Stimulated activated CD8-positive, alpha-beta memory T cell treated with anti-CD3 and anti-CD28 coated beads, Interleukin-4, amount 100 ng/mL, for 1 hour (primary cell): ENCODE results near the gene RPL38.

Source experiments
- DNase-seq, 2 donors: peaks; one replicate each; pipeline ENCODE4 v3.0.0-alpha.2; 2020; ENCODE audit warnings: low read depth in 2 of 2, low spot score in 1 of 2

RPL38 gene

DNA sequence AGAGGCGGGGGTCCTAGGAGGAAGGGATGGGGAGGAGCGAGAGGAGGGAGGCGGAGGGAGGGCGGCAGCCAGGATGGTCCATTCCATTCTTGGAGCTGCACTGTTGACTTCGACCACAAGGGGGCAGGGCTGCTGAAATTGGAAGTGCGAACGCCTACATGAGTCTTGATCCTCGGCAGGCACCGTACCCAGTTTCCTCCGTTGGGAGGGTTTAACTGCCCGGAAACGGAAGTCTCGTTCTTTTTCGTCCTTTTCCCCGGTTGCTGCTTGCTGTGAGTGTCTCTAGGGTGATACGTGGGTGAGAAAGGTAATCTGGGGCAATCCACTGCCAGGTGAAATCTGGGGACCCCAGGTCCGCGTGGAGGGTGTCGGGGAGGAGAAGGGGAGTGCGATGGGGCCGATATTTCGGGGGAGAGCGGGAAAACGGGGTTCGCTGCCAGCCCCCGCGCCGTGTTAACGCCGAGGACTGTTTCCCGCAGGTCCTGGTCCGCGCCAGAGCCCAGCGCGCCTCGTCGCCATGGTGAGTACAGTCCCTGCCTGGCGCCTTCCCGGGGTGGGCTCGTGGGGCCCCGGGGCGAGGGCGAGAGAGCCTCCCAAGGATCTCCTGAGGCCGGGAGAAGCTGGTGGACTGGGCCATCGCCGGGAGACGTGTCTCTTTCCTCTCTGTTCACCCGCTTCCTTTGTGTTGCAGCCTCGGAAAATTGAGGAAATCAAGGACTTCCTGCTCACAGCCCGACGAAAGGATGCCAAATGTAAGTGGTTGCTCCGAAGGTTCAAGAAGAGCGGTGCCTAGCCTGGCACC lies at the start of gene RPL38:
TSS of gene RPL38 (plus strand) at position 240 of the 802 bp plus-strand sequence. CDS start at position 518, 278 bp downstream.
- peak; percentile 91 to 92 for DNase-seq

DNA sequence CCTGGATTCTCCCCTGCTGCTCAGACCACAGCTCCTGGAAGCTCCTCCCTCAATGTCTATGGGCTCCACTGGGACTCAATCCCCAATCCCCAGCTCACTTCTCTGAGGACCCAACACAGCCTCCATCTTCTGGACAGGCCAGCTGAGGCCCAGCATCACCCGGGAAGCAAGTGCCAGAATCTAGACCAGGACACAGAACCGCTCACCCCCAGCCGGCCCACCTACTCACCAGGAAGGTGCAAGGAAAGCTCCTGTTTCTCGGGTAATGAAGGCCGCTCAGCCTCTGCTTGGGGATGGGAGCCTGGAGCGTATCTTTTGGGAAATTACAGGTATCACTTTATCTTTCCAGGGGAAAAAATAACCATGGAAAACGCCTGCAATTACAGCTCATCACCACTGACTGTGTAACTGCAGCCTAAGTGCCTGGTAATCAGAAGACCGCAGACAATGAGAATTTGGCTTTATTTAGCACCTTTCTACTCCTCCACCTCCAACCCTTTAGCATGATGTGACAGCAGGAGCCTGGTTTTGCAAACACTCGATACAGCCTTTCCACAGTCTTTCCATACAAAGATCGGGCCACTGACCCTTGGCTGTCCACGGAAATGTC lies 49.6 kb upstream of the RPL38 start:
- DNase-seq = no peak

DNA sequence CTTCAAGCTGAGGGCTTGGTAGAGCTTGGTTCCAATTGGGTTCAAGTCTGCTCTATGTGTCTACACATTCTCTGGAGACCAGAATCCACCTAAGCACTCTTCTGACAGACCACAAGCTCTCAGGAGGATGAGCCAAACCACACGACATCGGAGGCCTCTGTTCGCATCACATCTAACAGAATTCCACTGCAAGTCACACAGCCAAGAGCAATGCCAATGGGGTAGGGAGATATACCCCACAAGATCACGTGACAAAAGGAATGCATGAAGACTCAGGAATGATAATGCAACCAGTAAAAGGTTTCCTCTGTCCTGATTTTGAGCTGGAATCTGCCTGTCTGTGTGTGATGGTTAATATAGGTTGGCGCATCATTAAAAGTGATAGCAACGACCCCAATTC lies 46.6 kb upstream of the RPL38 start:
- no peak for DNase-seq

DNA sequence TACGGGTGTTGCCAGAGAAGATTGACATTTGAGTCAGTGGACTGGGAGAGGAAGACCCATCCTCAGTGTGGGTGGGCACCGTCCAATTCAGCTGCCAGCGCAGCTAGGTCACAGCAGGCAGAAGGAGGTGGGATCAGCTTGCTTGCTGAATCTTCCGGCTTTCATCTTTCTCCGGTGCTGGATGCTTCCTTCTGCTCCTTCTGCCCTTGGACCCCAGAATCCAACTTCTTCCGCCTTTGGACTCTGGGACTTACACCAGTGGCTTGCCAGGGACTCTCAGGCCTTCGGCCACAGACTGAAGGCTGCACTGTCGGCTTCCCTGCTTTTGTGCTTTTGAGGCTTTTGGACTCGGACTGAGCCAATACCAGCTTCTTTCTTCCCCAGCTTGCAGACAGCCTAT lies 46.1 kb upstream of the RPL38 start:
- no peak for DNase-seq

DNA sequence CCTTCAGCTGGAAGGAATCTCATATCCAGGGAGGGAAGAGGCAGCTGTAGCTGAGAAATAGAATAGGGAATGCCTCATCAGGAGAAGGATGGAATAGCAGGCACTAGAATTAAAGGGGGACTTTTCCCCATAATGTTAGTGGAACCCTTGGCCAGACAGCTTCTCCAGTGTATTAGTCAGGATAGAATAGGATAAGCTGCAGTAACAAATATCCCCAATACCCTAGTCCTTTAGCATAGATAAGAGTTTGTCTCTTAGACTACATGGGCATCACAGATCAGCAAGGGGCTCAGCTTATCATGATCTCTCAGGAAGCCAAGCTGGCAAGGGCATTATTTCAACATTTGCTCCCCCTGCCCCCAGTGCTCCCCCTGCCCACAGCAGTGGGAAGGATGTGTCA lies 44.7 kb upstream of the RPL38 start:
- no peak for DNase-seq

DNA sequence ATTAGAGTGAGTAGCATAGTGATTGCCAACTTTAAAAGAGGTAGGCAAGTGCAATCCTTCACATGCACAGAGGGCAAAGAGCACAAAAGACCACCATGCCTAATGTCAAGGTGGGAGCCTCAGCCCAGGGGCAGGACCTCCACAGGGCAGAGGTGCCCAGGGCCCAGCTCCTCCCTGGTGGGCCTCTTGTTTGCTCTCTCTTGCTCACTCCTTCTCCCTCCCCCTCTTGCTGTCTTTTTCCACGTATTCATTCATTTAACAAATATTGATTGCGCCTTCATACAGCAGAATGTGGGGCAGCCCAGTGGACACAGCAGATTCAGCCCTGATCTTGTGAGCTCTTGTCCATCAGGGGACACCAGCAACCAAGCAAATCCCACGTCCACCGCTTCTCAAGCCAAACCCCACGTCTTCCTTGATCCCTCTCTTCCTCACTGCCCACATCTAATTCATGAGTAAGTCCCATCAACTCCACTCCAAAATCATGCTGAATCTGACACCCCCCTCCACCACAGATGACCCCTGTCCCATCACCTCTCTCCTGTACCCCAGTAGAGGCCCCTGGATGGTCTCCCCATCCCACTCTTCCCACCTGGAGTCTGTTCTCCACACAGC lies 44.1 kb upstream of the RPL38 start:
- DNase-seq = no peak

DNA sequence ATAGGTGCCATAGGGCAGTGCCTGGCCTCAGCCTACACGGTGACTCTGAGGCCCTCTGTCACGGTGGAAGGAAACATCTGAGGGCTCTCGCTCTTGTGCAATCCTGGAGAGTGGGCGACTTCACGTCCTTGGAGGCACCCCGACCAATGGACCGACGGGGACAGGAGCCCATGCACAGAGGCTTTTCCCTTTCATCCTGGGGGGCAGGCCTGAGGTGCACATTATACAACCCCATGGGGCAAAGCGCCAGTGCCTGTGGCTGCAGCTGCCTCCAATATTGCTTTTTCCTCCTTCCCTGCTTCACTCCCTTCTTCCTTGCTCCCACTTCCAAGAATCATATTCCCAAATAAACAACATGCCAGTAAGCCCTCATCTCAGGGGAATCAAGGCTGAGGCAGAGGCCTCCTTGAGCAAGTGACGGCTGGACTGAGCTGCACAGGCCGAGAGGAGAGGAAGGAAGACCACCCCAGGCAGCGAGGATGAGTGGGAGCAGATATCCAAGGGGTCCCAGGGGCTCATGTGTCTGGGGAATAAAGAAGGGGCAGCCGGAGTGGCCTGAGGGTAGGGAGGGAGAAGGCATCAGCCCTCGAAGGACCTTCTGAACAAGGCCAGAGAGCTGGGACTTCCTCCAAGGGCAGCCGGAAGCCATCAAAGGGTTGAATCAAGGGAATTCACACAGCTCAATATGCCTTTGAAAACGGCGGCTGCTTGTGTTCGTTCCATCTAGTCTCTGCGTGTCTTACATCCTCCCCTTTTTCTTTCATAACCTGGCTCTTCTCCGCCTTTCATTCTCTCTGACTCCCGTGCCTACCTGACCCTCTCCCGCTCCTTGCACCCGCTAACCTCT lies 42.6 kb upstream of the RPL38 start:
- DNase-seq = no peak

DNA sequence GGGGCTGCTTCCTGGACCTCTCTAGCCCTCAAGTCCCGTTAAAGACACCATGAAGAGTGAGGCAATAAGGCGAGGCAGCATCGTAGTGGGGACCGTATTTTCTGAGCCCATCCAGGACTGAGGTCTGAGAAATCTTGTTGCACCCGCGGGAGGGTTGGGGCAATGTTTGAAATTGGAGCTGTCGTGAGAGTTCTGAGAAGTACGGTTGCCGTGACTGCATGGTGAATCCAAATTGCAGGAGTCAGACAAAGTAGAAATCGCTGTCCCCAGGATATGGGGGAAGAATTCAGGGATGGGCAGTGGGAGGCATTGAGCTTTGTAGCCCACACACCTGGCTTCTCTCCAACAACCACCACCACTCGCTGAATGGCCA lies 42.0 kb upstream of the RPL38 start:
- no peak for DNase-seq

DNA sequence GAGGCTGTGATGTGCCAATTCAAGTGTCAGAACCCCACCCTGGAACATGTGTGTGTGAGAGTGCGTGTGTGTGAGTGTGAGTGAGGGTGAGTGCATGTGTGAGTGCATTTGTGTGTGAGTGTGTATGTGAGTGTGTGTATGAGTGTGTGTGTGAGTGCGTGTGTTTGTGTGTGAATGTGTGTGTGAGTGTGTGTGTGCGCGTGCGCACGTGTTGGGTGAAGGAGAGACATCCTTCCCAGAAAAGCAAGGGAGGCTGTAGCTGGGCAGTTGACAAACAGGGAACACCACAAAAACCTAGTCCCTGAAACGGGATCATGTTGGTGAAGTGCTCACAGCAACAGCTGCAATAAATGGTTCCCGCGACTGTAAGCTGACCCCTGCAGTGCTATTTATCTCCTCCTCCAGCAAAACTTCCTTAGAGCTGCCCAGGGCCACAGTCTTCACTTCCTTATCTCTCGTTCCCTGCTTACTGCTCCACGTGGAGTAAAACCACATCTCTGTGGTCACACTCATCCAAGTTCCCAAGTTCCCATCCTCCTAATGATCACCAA lies 40.1 kb upstream of the RPL38 start:
- no peak for DNase-seq

DNA sequence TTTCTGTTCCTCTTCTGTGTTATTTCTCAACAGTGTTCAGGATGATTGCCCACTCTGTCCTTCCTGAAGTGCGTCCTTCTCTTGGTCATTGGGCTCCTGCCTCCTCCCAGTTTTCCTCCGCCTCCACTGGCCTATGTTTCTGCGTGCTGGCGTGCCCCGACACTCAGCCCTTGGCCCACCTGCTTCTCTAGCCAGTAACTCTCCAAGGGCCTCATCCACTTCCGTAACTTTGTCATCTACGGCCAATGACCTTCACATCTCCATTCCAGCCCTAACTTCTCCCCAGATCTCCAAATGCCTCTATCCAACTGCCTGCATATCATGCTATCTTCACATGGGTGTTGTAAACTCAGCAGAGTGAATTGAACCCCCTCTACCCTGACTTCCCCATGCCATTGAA lies 39.6 kb upstream of the RPL38 start:
- DNase-seq = no peak

DNA sequence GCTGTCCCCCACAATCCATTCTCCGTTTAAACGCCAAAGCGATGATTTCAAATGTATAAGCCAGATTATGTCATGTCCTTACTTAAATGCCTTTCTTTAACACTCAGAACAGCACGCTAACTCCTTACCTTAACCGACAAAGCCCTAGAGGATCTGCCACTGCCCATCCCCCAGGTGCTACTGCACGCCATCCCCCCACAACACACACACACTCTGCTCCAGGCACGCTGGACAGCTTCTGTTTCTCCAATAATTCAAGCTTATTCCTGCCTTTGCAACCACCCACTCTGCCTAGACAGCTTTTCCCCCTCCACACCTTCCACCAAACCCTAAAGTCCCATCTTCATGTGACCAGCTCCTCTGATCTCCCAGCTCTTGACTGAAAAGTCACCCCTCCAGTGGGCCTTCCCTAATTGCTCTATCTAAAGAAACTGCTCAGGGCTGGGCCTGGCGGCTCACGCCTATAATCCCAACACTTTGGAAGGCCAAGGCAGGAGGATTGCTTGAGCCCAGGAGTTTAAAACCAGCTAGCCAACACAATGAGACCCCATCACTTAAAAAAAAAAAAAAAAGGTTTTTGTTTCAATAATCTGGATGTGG lies 38.9 kb upstream of the RPL38 start:
- DNase-seq = no peak

DNA sequence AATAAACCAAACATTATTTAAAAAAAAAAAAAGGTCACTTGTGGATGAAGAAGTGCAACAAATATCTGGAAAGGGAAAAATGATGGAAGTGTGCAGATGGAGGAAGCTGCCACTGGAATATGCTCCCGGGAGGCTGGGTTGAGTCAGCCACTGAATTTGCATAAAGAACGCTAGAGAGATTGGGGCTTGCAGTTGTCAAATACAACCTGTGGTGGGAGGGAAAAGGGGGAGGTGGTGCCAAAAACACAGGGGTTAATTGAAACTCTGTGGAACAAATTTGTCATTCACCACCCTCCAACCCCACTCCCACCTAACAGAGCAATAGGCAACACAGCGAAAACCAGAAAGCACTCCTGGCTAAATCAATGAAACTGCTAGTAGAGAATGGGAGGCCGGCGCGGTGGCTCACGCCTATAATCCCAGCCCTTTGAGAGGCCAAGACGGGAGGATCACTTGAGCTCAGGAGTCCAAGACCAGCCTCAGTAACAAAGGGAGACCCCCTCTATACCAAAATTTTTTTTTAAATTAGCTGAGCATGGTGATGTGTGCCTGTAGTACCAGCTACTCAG lies 37.6 kb upstream of the RPL38 start:
- no peak for DNase-seq

DNA sequence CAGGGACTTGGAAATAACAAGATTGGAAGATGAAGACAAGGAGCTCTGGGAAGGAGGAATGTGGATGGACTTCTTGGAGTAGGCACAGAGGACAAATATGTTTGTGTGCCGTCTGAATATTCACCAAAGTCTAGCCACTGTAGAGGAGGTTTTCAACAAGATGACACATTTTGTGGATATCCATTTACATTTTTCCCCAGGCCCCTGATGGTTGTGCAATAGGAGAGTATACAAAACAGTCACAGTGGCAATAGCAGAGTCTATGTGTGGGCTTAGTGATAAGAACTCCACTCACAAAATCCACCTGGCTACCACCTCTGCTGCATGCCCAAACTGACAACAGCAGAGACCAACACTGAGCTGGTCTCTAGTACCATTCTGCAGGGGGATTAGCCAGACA lies 32.6 kb upstream of the RPL38 start:
- DNase-seq = no peak

DNA sequence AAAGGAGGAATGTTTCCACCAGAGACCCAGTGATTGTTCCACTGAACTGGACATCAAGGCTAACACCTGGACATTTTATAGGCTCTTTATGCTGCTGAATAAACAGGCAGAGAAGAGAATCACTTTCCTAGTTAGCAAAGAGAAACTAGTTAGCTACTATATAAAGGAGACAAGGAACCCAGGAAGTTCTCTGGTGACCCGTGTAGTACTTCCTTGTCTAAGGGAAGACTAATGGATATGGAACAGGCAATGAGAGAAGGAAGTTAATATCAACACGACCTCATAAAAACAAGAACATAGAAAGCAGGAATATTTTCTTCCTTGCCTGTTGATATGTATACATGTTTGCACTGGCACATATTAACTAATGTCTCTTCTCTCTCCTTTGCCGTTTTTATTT lies 30.8 kb upstream of the RPL38 start:
- DNase-seq = no peak

DNA sequence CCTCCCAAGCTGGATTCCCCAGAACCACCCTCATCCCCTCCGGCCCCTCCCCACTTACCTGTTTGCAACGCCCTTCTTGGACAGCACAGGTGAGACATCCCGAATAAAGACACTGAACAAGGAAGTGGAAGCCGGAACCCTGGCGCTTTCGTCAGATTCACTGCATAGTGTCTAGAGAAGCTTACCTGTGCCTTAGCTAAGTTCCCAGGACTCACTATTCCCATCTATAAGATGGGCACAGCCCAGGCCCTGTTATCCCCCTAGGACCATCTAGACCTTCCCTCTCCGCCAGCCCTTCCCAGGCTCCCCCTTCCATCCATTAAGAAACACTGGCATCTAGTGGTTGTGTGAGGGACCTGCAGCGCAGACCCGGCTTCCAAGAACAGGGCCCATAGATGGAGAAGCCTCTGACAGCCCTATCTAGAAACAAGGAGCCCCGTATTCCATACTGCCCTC lies 26.9 kb upstream of the RPL38 start:
- peak in 1 of 2 donors; percentile 16 for DNase-seq

DNA sequence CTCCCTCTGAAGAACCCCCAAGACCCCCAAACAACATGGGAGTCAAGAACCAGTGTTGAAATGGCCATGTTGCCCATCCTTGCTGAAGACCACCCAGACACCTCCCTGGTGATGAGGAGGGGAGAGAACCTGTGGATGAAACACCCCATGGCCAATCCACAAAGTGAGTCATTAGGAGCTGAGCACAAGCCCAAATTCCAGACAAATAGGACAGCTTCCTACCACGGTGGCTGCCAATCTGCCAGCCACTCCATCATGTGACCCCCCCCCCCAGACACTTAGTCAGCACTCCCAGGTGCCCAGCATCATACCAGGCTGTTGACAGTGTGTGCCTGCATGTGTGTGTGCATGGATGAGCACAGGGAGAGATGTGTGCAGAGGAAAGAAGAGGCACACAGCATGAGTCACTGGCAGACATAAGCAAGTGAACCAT lies 26.4 kb upstream of the RPL38 start:
- DNase-seq = no peak

DNA sequence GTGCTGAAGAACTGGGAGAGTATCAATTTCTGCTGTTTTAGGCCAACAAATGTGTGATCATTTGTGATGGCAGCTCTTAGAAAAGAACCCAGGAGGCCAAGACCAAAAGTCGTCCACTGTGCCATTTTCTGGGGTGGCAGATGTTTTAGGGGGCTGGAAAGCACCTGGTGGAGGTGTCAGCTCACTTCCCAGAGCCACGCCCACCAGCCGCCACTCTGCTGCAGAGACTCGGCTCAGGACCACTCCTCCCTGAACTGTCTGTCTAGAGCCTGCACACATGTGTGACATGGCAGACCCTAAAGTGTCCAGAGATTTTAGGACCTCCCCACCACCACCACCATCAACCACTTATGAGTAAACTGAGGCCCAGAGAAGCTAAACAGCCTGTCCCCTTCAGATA lies 23.9 kb upstream of the RPL38 start:
- no peak for DNase-seq

DNA sequence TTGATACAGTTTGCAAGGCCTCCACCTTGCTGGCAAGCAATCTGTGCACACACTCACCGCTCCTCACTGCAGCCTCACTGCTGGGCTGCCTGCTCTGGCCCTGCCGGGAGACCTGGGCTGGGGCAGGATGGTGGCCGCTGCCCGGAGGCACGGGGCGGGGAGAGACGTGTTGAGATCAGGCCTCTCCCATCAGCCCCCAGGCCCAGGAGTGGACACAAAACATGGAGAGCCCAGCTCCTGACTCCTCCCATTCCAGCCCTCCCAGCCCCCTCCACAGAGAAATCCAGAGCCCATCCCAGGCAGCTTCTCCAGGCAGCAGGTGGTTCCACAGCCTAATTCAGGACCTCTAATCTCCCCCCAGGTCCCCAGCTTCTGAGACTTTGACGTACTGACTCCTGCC lies 23.1 kb upstream of the RPL38 start:
- no peak for DNase-seq

DNA sequence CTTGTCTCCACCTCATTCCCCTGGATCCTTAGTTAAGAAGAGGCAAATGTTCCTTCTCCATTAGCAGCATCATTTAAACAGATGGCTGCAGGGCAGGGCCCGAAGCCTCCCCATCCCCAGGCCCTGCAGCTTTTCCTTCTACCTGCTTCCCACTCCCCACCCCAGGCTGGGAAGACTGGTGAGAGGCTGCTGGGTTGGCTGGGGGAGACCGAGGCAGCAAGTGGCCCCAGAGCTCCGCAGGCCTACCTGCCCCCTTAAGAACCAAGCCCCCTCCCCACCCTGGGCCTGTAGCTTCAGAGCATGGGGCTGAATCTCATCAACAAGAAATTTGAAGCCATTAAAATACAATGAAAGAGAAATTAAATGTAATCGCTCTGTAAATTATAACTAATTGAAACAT lies 22.1 kb upstream of the RPL38 start:
- DNase-seq = no peak

DNA sequence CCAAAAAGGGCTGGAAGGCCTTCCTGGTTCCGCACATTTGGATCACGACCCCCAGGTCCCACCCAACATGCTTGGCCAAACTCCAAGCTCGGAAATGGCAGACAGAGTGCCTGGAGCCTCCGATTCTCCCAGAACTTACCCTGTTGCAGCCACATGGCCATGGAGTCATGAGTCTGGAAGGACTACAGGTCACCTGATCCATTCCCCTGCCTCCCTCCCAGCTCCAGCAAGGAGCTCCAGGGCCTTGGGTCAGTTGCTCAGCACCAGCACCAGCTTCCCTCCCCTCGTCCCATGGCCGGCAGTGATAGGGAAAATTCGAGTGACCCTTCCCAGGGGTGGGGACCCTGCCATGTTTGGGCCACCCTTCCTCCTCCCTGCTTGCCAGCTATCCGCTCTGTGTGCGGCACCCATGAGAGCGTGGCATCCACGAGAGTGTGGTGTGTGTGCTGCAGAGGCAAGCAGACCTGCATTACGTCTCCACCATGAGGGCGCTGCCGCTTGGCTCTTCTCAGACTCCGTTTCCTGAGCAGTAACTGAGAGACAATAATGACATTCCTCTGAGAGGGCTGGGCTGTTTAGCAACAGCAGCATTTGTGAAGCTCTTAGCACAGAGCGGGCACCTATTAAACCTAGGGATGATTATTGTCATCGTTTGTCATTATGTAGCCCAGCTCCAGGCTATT lies 21.3 kb upstream of the RPL38 start:
- DNase-seq = no peak
